WTC11 (cell line): Measurements from ENCODE around the gene TSSK2.

Experiments
- CREM ChIP-seq: sonication (generic); formaldehyde crosslinking; IDR thresholded peaks from 2 replicates; pipeline ENCODE4 v1.8.1; 2022; ENCODE audit warnings: mild to moderate bottlenecking, missing genetic modification reagents, moderate library complexity
- CTCF ChIP-seq: fragments of 200-600 bp; IDR thresholded peaks from 2 replicates; pipeline ENCODE4 v1.8.0; 2022; ENCODE audit warnings: antibody characterized with exemption
- E2F5 ChIP-seq: sonication (generic); formaldehyde crosslinking; IDR thresholded peaks from 2 replicates; pipeline ENCODE4 v1.8.1; 2022; ENCODE audit warnings: mild to moderate bottlenecking, moderate library complexity, missing genetic modification reagents
- NR1H2 ChIP-seq: sonication (generic); formaldehyde crosslinking; IDR thresholded peaks from 2 replicates; pipeline ENCODE4 v1.9.0; 2021; ENCODE audit warnings: mild to moderate bottlenecking, moderate library complexity, missing genetic modification reagents
- NR3C1 ChIP-seq: sonication (generic); formaldehyde crosslinking; conservative IDR thresholded peaks from 2 replicates; pipeline ENCODE4 v1.8.1; 2023; ENCODE audit warnings: low read depth, mild to moderate bottlenecking, missing genetic modification reagents
- SMAD3 ChIP-seq: sonication (generic); formaldehyde crosslinking; IDR thresholded peaks from 2 replicates; pipeline ENCODE4 v1.8.0; 2022; ENCODE audit warnings: missing genetic modification reagents, mild to moderate bottlenecking, borderline replicate concordance
- TP53 ChIP-seq: sonication (generic); formaldehyde crosslinking; IDR thresholded peaks from 2 replicates; pipeline ENCODE4 v1.8.1; 2023; ENCODE audit warnings: mild to moderate bottlenecking, missing genetic modification reagents
- ZNF232 ChIP-seq: sonication (generic); formaldehyde crosslinking; IDR thresholded peaks from 2 replicates; pipeline ENCODE4 v1.8.0; 2022; ENCODE audit warnings: mild to moderate bottlenecking, missing genetic modification reagents
- ZNF263 ChIP-seq: sonication (generic); formaldehyde crosslinking; IDR thresholded peaks from 2 replicates; pipeline ENCODE4 v1.8.1; 2022; ENCODE audit warnings: low read depth, mild to moderate bottlenecking, moderate library complexity, missing genetic modification reagents
- TF ChIP-seq, protein P1 (sequence below): sonication (generic); formaldehyde crosslinking; conservative IDR thresholded peaks from 2 replicates; pipeline ENCODE4 v1.8.1; 2023; ENCODE audit warnings: mild to moderate bottlenecking, low read depth, missing genetic modification reagents, moderate library complexity

DNA sequence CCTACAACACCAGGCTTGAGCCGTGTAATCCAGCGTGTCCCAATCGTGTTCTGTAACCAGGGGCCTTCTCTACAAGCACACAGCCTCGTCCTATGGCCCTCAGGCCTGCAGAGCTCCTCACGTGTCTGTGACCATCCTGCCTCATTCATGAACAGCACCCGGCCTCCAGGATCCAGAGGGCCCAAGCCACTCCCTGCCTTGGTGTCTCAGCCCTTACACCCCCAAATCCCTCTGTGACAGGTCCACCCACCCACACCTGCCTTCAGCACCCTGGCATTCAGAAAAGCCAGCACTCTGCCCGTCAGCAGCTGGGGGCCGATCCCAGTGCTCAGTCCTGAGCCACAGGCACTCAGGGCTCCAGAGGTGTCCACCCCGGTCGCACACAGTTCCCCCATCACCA is 5.8 kb downstream of the TSSK2 start:
- TF ChIP-seq ZNF232 (no peak), E2F5 (CRISPR knock-in tag) (no peak), CREM (CRISPR knock-in tag) (no peak), CTCF (no peak), SMAD3 (CRISPR knock-in tag) (no peak), ZNF263 (CRISPR knock-in tag) (no peak), NR3C1 (CRISPR knock-in tag) (no peak), NR1H2 (CRISPR knock-in tag) (no peak), TP53 (no peak)
- TF ChIP-seq, protein P1, sequence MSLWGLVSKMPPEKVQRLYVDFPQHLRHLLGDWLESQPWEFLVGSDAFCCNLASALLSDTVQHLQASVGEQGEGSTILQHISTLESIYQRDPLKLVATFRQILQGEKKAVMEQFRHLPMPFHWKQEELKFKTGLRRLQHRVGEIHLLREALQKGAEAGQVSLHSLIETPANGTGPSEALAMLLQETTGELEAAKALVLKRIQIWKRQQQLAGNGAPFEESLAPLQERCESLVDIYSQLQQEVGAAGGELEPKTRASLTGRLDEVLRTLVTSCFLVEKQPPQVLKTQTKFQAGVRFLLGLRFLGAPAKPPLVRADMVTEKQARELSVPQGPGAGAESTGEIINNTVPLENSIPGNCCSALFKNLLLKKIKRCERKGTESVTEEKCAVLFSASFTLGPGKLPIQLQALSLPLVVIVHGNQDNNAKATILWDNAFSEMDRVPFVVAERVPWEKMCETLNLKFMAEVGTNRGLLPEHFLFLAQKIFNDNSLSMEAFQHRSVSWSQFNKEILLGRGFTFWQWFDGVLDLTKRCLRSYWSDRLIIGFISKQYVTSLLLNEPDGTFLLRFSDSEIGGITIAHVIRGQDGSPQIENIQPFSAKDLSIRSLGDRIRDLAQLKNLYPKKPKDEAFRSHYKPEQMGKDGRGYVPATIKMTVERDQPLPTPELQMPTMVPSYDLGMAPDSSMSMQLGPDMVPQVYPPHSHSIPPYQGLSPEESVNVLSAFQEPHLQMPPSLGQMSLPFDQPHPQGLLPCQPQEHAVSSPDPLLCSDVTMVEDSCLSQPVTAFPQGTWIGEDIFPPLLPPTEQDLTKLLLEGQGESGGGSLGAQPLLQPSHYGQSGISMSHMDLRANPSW (CRISPR knock-in tag) = no peak
